HG02678 (cell line): ENCODE results near the gene TTC24.

Source experiments
- ATAC-seq: cut with Tn5 transposase; IDR thresholded peaks from one replicate; pipeline ENCODE4 v1.9.1; 2021; ENCODE audit warnings: mild to moderate bottlenecking, moderate library complexity; ENCODE audit not compliant: unreplicated experiment

The TTC24 gene

GRCh38 chr1:156553860-156554485 is 25.6 kb upstream of the TTC24 start:
- no peak for ATAC-seq

GRCh38 chr1:156554971-156555370 is 24.6 kb upstream of the TTC24 start:
- ATAC-seq = no peak

- ATAC-seq = no peak
These were observed 23.8 kb upstream of the TTC24 start for GRCh38 chr1:156555715-156556114.

GRCh38 chr1:156556354-156556753 is 23.2 kb upstream of the TTC24 start:
- no peak for ATAC-seq

GRCh38 chr1:156559086-156559796 is 20.3 kb upstream of the TTC24 start:
- ATAC-seq = no peak

GRCh38 chr1:156559797-156560385 is 19.6 kb upstream of the TTC24 start:
- no peak for ATAC-seq

- ATAC-seq = no peak
These were observed 18.8 kb upstream of the TTC24 start for GRCh38 chr1:156560585-156561163.

GRCh38 chr1:156565519-156565918 is 14.0 kb upstream of the TTC24 start:
- ATAC-seq = no peak

GRCh38 chr1:156566436-156566835 is 13.1 kb upstream of the TTC24 start:
- ATAC-seq = no peak

- no peak for ATAC-seq
These were observed 8.2 kb upstream of the TTC24 start for GRCh38 chr1:156571261-156571852.

- ATAC-seq = peak; percentile 93
These were observed 7.4 kb upstream of the TTC24 start, which contains the start of gene IQGAP3 for GRCh38 chr1:156571919-156572662. Gene IQGAP3 (minus strand): TSS chr1:156572565. CDS start chr1:156572529, 36 bp downstream.

GRCh38 chr1:156572663-156573018 is 6.9 kb upstream of the TTC24 start:
- ATAC-seq = no peak

GRCh38 chr1:156574039-156574633 is 5.4 kb upstream of the TTC24 start:
- no peak for ATAC-seq

- no peak for ATAC-seq
These were observed 2.0 kb upstream of the TTC24 start for GRCh38 chr1:156577550-156577949.

GRCh38 chr1:156578055-156578454 is 1.5 kb upstream of the TTC24 start:
- ATAC-seq = no peak

- ATAC-seq = no peak
These were observed 2.3 kb downstream of the TTC24 start for GRCh38 chr1:156581661-156582387.

- ATAC-seq = no peak
These were observed 3.0 kb downstream of the TTC24 start for GRCh38 chr1:156582388-156583017.

- peak; percentile 43 for ATAC-seq
These were observed 4.5 kb downstream of the TTC24 start for GRCh38 chr1:156583821-156584622.
